NCI-H2227 treated with DMSO at 0.1 percent for 48 hours (cell line): Measurements from ENCODE around the gene ZNF526.

ENCODE experiments used
- DNase-seq: peaks from one replicate; lab custom pipeline; 2025; lab: John Stamatoyannopoulos, UW

ZNF526 gene

GRCh38 chr19:42197375-42197817 lies 22.7 kb upstream of the ZNF526 start:
- DNase-seq, result no peak

GRCh38 chr19:42198676-42199439 lies 21.3 kb upstream of the ZNF526 start:
- DNase-seq, result no peak

DNA sequence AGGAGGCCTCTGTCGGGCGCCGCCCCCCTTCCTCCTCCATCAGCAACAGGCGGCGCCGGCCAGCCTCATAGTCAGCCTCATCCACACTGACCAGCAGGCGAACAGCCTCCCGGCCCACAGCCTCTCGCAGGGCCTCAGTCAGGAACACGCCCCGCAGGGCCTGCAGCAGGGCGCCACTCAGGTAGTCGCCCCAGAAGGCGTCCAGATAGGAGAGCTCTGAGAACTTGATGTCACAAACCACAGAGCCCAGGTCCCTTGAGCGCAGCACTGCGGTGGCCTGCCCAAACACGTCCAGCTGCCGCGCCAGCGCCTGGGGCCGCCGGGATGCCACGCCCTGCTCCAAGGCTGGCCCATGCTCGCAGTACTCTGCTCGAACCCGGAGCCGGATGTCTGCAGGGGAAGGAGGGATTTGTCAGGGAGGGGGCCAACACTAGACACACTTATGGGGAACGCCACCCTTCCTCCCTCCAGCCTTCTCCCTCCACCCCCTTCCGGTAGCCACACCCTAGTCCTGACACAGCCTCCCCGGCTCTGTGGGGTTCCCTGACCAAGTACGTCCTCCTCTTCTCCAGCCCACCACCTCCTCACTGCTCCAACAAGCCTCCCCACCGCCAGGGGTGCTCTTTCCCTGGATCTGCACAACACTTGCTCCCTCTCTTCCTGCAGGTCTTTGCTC lies 20.5 kb upstream of the ZNF526 start:
- no peak for DNase-seq

DNA sequence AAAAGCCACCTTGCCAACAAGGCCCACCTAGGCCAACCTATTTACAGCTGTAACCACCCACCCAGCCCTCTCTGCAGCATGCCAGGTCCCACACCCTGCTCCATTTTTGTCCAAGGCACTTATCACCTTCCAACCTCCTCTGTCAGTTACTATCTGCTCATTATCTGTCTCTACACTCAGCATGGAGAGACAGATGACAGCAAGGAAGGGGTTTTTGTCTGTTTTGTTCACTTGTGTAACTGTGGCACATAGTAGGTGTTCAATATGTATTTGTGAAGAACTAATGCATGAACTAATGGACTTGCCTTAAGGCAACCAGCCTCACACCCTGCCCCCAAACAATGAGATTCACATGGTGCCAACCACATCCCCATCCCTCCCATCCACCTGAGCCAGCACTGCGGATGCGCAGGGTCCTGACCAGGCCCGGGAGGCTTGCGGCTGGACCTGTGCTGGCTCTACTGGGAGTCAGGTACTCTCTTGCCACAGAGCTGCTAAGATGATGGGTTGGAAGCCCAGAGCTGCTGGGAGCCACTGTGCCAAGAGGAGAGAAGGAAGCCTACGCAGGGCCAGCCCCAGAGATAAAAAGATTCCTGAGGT lies 19.9 kb upstream of the ZNF526 start:
- no peak for DNase-seq

- DNase-seq, result no peak
Observed at GRCh38 chr19:42201489-42202289, 18.4 kb upstream of the ZNF526 start.

GRCh38 chr19:42202290-42202880 lies 17.7 kb upstream of the ZNF526 start:
- DNase-seq, result no peak

DNA sequence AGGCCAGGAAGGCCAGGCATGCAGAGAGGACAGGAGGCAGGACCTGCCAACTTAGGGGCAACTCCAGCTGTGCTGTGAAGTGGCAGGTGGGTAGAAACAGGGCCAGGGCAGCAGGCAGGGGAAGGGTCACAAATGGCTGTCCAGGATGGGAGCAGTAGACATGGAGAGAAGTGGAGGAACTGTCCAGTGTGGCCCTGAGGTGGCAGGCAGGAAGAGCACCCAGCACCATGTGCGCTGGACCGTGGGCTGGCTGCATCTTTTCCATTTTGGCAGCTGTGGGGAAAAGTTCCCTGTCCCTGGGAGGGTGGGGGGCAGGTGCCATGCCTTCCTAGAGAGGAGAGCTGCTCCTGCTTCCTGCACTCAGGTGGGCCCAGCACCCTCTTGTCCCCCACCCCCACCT lies 16.4 kb upstream of the ZNF526 start:
- no peak for DNase-seq

- DNase-seq, result no peak
Observed at GRCh38 chr19:42204664-42205063, 15.4 kb upstream of the ZNF526 start.

GRCh38 chr19:42206871-42207755 lies 13.0 kb upstream of the ZNF526 start:
- DNase-seq, result no peak

DNA sequence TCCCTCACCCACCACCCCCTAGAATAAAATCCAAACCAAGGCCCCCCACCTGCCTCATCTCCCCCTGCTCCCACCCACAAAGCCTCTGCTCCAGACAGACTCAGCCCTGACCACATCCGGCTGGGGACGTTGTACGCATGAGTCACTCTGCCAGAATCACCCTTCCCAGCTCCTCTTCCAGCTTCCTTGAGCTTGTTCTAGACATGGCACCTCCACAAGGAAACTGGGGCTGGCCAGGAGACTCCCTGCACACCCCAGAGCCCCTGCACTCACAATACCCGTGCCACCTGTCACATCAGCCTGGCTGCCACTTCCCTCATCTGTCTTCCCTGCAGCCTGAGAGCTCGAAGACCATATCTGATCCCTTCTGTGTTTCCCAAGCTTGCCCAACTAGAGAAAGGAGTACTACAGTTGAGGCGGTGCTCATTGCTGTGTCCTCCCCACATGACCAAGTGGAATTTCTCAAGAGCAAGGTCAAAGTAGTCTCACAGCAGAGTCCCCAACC lies 12.3 kb upstream of the ZNF526 start:
- no peak for DNase-seq

DNA sequence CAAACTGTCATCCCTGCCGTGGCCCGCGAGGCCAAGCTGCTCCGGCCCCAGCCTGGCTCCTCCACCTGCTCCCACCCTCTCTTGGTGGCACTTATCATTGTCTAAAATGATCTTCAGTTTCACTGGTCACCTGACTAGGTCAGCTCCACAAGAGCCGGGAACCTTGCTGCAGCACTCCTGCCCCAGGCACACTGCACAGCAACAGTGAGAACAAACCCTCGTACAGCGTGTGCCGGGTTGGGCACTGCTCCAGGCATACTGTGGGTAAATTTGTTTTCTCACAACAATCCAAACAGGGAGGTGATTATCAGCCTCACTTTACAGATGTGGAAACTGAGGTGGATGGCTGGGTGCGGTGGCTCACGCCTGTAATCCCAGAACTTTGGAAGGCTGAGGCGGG lies 11.5 kb upstream of the ZNF526 start:
- no peak for DNase-seq

DNA sequence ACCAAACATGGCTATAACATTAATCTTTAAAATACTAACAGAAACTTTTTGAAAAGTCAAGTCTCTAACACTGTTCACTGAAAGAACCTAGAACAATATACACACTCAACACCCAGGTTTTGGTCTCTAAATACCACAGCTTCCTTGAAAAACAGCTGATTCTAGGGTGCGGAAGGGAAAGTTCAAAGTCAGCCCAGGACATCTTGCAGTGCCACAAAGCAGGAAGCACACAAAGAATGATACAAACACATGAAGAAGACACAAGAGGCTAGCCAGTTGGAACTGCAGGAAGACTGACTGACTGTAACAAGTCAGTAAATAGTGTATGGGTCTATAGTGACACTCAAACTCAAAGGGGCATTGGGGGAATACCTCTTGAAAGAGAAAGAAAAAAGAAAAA lies 7.2 kb upstream of the ZNF526 start:
- no peak for DNase-seq

- no peak for DNase-seq
Observed at GRCh38 chr19:42214810-42215485, 5.2 kb upstream of the ZNF526 start.

- DNase-seq, result peak; percentile 64
Observed at GRCh38 chr19:42216653-42217519, 3.2 kb upstream of the ZNF526 start.

DNA sequence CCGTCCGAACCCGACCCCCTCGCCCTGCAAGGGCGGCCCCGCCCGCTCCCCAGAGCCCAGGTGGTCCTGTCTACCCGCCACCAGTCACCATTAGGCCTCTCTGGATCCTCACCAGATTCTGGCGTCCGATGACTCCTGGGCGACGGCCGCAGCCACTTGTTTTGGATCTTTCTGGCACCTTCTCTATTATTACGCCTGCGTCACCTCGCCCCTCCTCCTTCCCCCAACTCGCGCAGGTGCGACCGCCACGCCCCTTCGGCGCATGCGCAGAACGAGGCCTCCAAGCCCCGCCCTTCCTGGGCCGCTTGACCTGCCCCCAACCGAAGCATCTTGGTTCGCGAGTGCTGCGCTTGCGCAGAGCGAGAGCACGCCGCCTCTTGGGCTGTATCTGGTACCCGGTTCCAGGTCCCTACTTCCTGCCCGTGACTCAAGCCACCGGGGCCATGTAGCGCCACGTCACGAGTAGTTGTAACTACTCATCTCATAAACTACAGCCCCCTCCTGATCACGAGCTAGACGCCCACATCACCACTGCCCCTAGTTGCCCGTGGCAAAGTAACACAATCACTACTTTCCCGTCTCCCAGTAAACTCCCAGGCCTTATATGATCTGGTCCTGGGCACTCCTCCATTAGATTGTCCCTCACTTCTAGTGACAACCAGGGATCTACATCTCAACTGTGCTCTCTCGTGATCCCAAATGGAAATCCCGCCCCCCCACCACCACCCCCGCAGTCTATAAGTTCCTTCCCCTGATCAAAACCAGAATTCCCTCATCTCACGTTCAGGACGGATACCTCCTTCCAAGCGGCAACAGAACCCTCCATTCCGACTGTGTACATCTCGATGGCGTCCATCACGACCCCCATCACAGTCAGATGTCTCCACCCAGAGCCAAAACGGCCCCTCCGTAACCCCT lies 2.3 kb upstream of the ZNF526 start, which contains the start of gene DEDD2:
Gene DEDD2 (minus strand): TSS at position 158 of the 918 bp plus-strand sequence. CDS start 670 bp downstream, outside the sequence.
- peak; percentile 99 for DNase-seq

DNA sequence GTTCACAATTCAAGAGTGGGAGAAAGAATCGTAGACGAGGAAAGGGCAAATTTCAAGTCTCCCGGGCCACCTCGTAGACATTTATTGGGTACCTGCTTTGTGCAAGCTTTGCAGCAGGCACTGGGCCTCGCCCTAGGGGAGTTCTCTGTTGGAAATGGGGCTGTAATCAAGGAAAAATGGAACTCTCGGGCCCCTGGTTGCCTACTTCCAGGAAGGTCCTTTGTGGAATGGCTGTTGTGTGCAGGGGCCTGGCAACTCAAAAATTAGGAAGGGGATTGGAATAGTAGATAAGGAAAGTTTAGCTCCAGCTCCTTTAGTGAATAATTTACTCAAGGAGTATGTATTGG lies 612 bp downstream of the ZNF526 start:
- no peak for DNase-seq

- no peak for DNase-seq
Observed at GRCh38 chr19:42224940-42225717, 5.0 kb downstream of the ZNF526 start.
